HG03457 (cell line): ENCODE data around the gene PDE8B.

Source experiments
- ATAC-seq: cut with Tn5 transposase; IDR thresholded peaks from one replicate; pipeline ENCODE4 v1.9.1; 2021; ENCODE audit warnings: moderate number of reproducible peaks; ENCODE audit not compliant: unreplicated experiment

PDE8B gene

GRCh38 chr5:77316871-77317661, 106.6 kb downstream of the PDE8B start:
- no peak for ATAC-seq

GRCh38 chr5:77318060-77318459, 107.6 kb downstream of the PDE8B start:
- ATAC-seq = no peak

- ATAC-seq = no peak
These were observed 108.8 kb downstream of the PDE8B start for GRCh38 chr5:77319117-77319804.

GRCh38 chr5:77321793-77322394, 111.4 kb downstream of the PDE8B start:
- no peak for ATAC-seq

- ATAC-seq = no peak
These were observed 111.9 kb downstream of the PDE8B start for GRCh38 chr5:77322406-77322805.

GRCh38 chr5:77325921-77326541, 115.6 kb downstream of the PDE8B start:
- ATAC-seq = no peak

- no peak for ATAC-seq
These were observed 116.7 kb downstream of the PDE8B start for GRCh38 chr5:77326986-77327734.

GRCh38 chr5:77328930-77329647, 118.6 kb downstream of the PDE8B start:
- ATAC-seq = no peak

GRCh38 chr5:77329664-77330430, 119.4 kb downstream of the PDE8B start:
- no peak for ATAC-seq

- ATAC-seq = no peak
These were observed 122.6 kb downstream of the PDE8B start for GRCh38 chr5:77333036-77333435.

GRCh38 chr5:77333451-77334123, 123.1 kb downstream of the PDE8B start:
- ATAC-seq = no peak

GRCh38 chr5:77337246-77337645, 126.8 kb downstream of the PDE8B start:
- ATAC-seq = no peak

- ATAC-seq = no peak
These were observed 127.2 kb downstream of the PDE8B start for GRCh38 chr5:77337686-77338085.

- no peak for ATAC-seq
These were observed 128.9 kb downstream of the PDE8B start for GRCh38 chr5:77339337-77339890.

- ATAC-seq = no peak
These were observed 132.7 kb downstream of the PDE8B start for GRCh38 chr5:77343165-77343564.

GRCh38 chr5:77347435-77348098, 137.1 kb downstream of the PDE8B start:
- no peak for ATAC-seq

- ATAC-seq = no peak
These were observed 142.8 kb downstream of the PDE8B start for GRCh38 chr5:77353251-77353650.

GRCh38 chr5:77354454-77354853, 144.0 kb downstream of the PDE8B start:
- ATAC-seq = no peak
